GM10847 (cell line): ENCODE data around the gene MYLK.

Experiments
- POLR2A ChIP-seq: IDR thresholded peaks from 2 replicates; pipeline ENCODE4 v1.6.1; 2011; ENCODE audit not compliant: insufficient read length; ENCODE audit errors: extremely low read depth

Gene MYLK

GRCh38 chr3:123722456-123722855 is 161.7 kb downstream of the MYLK start:
- TF ChIP-seq POLR2A = no peak

GRCh38 chr3:123722021-123722420 is 162.1 kb downstream of the MYLK start:
- TF ChIP-seq POLR2A = no peak

GRCh38 chr3:123720638-123721037 is 163.5 kb downstream of the MYLK start:
- no peak for TF ChIP-seq POLR2A

DNA sequence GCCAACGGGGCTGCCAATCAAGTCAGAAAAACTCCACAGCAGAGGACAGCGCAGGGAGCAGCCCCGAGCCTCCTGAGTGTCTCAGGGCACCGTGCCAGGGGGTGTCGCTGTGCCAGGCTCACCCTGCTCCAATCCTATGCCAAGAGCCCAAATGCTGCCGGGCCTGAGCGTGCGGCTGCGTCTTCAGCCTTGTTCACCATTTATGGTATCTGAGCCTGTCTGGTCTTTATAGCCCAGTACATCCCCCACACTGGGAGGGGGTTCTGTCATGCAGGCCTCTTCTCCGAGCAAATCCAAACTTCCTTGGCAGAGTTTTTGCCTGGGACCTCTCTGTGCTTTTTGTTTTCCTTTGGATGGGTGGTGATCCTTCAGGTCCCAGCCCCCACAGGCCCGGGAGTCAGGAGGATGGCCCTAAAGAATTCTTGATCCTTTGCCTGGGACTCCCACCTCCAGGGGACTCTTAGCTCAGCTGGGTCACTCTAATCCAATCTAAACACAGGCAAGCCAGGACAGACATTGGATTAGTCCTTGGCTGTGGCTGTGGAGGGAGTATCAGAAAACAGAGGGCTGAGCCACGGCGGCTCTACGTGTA is 164.2 kb downstream of the MYLK start:
- no peak for TF ChIP-seq POLR2A

- TF ChIP-seq POLR2A = no peak
These were observed 166.0 kb downstream of the MYLK start for GRCh38 chr3:123718108-123718507.

DNA sequence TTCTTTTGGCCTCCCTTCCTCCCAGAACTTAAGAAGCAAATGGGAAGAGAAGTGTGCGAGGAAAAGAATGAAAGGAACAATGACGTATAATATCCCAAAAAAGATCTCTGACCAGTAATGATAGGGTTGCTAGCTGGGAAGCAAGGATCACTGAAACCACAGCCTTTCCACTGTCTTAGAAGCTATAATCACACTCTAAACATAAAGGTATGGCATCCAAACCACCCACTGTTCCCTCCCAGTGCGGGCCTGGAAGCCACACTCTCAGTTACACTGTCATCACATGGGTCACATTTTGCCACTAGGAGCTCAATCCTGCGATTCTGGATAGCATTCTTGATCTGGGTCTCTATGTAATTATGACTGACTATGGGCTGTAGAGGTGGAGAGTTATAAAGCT is 167.7 kb downstream of the MYLK start:
- TF ChIP-seq POLR2A = no peak

DNA sequence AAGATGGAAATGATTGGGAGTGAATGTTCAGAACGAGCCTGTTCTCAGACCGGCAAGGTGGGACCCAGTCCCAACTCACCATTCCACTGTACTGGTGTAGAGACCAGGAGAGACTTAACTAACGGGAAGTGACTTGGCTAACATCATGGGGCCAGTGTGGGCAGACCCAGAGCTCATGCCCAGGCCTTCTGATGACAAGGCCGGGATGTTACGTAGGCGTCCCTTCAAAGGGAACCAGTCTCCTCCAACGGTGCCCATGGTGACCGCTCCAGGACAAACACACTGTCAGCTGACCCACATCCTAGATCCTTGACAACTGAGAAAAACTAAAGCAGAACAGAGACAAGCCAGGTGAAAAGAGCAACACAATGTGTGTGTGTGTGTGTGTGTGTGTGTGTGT is 170.9 kb downstream of the MYLK start:
- no peak for TF ChIP-seq POLR2A

- no peak for TF ChIP-seq POLR2A
These were observed 171.9 kb downstream of the MYLK start for GRCh38 chr3:123712077-123712860.

GRCh38 chr3:123711356-123711755 is 172.8 kb downstream of the MYLK start:
- no peak for TF ChIP-seq POLR2A

- TF ChIP-seq POLR2A = no peak
These were observed 175.6 kb downstream of the MYLK start for GRCh38 chr3:123708531-123708930.

DNA sequence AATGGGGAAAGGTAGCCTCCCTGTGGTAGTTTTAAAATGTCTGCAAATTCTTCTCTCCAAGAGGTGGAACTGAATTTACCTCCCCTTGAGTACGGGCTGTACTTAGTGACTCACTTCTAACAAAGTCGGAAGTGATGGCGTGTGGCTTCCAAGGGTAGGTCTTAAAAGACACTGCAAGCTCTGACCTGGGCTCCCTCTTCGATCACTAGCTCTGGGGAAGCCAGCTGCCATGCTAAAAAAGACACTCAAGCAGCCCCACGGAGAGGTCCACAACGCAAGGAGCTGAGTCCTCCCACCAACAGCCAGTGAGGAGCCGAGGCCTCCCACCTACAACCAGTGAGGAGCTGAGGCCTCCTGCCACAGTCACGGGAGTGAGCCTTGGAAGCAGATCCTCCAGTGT is 177.3 kb downstream of the MYLK start:
- TF ChIP-seq POLR2A = no peak

DNA sequence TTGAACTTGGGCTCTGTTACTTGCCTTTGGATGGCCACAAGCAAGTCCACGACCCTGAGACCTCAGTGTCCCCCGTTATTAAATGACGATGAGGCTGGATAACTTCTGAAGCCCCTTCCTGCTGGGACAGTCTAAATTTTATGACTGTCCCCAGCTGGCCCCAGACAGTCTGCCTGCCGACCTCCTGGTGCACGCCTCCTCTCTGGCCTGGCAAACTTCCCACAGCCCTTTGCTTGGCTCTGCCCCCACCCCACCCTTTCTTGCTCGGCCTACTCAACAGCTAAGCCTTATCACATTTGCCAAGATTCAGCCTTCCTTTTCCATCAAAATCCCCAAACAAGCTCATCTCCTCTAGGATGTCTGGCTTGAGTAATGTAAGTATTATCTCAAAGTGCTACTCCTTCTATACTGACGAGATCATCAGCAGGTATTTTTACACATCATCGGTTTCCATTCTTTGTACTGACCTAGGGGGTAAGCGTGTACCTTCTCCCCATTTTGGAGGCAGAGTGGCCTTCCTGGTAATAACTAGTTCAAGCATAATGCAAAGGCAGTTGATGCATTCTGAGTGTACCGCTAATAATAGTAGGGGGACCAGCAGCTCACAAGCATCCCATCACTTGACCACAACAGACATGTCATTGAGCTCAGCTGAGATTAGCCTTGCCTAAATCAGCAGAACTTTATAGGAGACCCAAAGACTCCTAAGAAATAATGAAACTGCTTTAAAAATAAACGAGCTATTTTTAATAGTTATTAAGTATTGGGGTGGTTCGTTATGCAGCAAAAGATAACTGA is 178.4 kb downstream of the MYLK start:
- TF ChIP-seq POLR2A = no peak

DNA sequence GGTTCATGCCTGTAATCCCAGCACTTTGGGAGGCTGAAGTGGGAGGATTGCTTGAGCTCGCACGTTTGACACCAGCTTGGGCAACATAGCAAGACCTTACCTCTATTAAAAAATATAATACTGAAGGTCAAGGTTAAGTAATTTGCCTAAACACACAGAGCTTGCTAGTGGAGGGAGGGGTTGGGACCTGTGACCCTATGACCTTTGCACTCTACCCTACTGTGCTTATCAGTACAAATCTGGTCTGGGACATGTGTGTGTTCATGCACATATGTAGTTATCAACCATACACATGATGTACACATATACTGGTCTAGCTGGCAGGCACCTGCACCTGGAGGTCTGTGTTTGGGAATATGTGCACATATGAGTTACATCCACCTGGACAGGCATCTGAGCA is 181.4 kb downstream of the MYLK start:
- TF ChIP-seq POLR2A = no peak

- no peak for TF ChIP-seq POLR2A
These were observed 183.1 kb downstream of the MYLK start for GRCh38 chr3:123700791-123701722.

DNA sequence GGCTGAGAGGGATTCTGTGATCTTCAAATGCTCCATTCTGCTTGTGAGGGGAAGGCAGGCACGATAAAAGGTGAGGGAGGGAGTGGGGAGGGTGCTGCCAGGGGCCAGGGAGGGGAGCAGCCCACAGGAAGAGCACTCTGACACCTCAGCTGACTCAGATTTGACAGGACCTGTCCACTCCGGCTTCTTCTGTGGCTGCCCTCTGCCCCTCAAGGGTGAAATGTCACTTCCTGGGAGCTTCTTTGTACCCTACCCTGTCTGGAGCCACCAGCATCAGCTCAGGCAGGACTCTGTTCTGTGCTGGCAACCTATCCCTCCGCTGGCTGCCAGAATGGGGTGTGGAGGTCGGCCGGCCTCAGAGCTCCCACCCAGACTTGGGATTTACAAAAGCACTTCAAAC is 185.3 kb downstream of the MYLK start:
- TF ChIP-seq POLR2A = no peak
